ENCODE results near the gene DEXI. TPM values are rescaled to one million over a fixed set of nuclear protein-coding genes. Genes with fewer than 3 reads are reported as not detected.
"Not testable (repeated sequence)": the region's sequence is repeated elsewhere in the genome, so short reads cannot be mapped to it uniquely, and the experiment has no call there.

Gene DEXI
- total RNA-seq, 1 donor from 2014 or later = 40.8 TPM

DNA sequence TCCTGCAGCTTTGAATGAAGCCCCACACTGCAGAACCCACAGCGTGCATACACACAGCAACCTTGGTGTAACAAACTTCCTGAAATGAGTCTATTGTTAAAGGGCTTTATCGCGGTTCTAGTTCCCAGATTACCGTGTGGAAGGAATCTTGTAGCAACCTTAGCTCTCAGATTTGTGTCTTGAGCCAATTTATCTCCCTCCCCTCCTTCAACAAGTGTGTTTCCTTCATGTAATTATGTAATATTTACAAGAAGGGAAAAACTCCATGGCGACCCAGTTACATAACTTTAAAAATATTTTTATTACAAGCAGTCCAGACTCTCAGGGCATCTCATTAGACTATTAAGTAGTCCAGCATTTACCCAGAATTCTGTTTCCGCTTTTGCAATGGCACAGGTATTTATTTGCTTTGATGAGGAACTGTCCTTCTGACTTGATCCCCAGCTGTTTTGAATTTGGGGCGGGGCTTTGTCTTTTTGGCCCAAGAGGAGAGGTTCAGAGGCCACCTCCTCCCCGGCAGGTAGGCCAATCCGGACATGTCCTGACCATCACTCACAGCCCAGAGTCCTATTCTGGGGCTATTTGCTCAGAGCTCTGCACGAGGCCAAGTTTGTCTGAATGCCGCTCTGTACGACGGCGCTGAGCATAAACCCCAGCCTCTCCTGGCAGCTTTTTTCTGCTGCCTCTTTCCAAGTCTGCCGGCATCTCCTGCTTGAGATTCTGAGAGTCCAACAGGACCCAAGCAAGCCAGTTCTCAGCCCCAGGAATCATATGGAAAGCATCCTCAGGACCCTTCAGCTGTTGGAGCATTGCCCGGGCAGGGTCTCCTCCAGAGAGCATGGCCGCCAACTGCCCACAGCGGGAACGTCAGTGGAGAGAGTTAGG is 37.7 kb upstream of the DEXI start:
- intact Hi-C loops (cut with micrococcal nuclease) = no loop called here
- Mint-ChIP-seq H3K4me1 (ENCODE audit: low read depth) (peaks cover 72% of the 10 kb centered on the region), H3K27me3 (ENCODE audit: insufficient read depth) (no peaks in the 10 kb centered on the region), H3K4me3 (no peak overlapping the region), H3K9me3 (no peaks in the 10 kb centered on the region), H3K27ac (no peak overlapping the region), H3K36me3 (ENCODE audit: low read depth) (peaks cover 44% of the 10 kb centered on the region)
- no peak for DNase-seq (ENCODE audit: low spot score)

- H3K27ac Mint-ChIP-seq = no peak overlapping the region
- no peaks in the 10 kb centered on the region for H3K9me3 Mint-ChIP-seq
- DNase-seq (ENCODE audit: low spot score) = no peak
- intact Hi-C loops (cut with micrococcal nuclease) = no loop called here
- no peaks in the 10 kb centered on the region for H3K27me3 Mint-ChIP-seq (ENCODE audit: insufficient read depth)
- peaks cover 70% of the 10 kb centered on the region for H3K4me1 Mint-ChIP-seq (ENCODE audit: low read depth)
- peak overlapping the region; percentile 21 for H3K4me3 Mint-ChIP-seq
- peaks cover 45% of the 10 kb centered on the region for H3K36me3 Mint-ChIP-seq (ENCODE audit: low read depth)
Measured at GRCh38 chr16:10978871-10979446, 36.7 kb upstream of the DEXI start.

- Mint-ChIP-seq H3K4me3 (no peak overlapping the region), H3K4me1 (ENCODE audit: low read depth) (peaks cover 67% of the 10 kb centered on the region), H3K27ac (peak overlapping the region; percentile 16), H3K9me3 (no peaks in the 10 kb centered on the region), H3K27me3 (ENCODE audit: insufficient read depth) (no peaks in the 10 kb centered on the region), H3K36me3 (ENCODE audit: low read depth) (peaks cover 45% of the 10 kb centered on the region)
- DNase-seq (ENCODE audit: low spot score) = no peak
- intact Hi-C loops (cut with micrococcal nuclease) = no loop called here
Measured at GRCh38 chr16:10978124-10978523, 35.9 kb upstream of the DEXI start.

GRCh38 chr16:10976634-10977033 is 34.4 kb upstream of the DEXI start:
- H3K27me3 Mint-ChIP-seq (ENCODE audit: insufficient read depth) = no peaks in the 10 kb centered on the region
- intact Hi-C loops (cut with micrococcal nuclease) = loop anchor here (1.0 kb wide), 1 partner anchor 12 kb away; no protein-coding TSS in a partner anchor
- H3K36me3 Mint-ChIP-seq (ENCODE audit: low read depth) = peaks cover 44% of the 10 kb centered on the region
- no peak overlapping the region for H3K27ac Mint-ChIP-seq
- H3K9me3 Mint-ChIP-seq = no peaks in the 10 kb centered on the region
- peaks cover 67% of the 10 kb centered on the region for H3K4me1 Mint-ChIP-seq (ENCODE audit: low read depth)
- H3K4me3 Mint-ChIP-seq = no peak overlapping the region
- DNase-seq (ENCODE audit: low spot score) = no peak

DNA sequence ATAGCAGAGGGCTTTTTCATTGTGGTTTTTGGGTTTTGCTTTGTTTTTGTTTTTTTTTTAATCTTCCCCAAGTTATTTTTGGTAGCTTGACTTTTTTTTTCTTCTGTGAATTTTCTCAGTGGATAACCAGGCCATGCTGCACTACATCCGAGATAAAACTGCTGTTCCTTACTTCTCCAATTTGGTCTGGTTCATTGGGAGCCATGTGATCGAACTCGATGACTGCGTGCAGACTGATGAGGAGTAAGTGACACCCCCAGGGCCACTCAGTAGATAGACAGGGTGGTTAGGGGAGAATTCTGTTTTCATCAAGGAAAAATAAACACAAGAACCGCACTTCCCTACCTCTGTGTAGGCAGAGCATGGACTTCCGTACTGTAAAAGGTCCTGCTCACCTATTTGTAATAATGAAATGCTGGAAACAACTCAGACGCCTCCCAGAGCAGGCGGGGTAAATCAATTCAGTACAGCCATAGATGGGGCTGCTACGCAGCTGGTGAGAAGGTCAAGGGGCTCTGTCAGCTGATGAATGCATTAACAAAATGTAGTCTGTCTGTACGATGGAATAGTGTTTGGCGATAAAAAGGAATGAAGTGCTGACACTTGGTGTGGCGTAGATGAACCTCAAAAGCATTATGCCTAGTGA is 30.7 kb upstream of the DEXI start:
- Mint-ChIP-seq H3K27me3 (ENCODE audit: insufficient read depth) (no peaks in the 10 kb centered on the region), H3K4me3 (peak overlapping the region; percentile 65), H3K36me3 (ENCODE audit: low read depth) (peaks cover 48% of the 10 kb centered on the region)

DNA sequence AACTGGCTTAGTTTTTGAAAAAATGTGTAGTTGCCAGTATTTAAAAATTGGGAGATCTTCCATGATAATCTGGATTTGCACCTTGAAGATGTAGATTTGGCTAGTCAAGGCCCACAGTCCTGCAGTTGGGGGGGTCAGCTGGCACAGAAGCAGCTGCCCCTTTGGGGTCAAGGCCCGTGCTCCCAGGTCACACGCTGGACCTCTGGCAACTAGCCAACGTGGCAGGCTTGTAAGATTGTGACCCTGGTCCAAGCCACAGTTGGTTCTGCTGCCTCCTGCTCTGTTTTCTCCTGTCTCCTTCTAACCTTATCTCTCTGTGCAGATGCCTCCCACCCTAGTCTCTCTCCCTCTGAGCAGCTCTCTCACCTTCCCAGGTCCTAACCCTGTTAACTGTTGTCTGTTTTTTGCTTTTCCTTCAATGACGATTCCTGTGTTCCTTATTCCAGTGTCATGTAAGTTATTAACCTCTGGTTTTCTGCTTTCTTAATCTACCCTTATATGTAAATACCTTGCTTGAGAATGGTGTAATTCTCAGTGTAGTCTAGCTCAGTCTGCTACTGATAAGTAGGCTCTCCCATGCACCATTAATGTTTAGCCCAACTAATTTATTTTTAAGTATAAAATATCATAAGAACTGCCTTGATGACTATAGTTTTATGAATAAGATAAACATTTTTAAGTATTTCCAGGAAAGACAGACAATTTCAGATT is 30.0 kb upstream of the DEXI start:
- peaks cover 41% of the 10 kb centered on the region for H3K36me3 Mint-ChIP-seq (ENCODE audit: low read depth)
- H3K4me1 Mint-ChIP-seq (ENCODE audit: low read depth) = peaks cover 68% of the 10 kb centered on the region
- H3K27ac Mint-ChIP-seq = peak overlapping the region; percentile 70
- H3K4me3 Mint-ChIP-seq = peak overlapping the region; percentile 65
- no peaks in the 10 kb centered on the region for H3K9me3 Mint-ChIP-seq
- intact Hi-C loops (cut with micrococcal nuclease) = loop anchor here (1.0 kb wide), 1 partner anchor 8 kb away; no protein-coding TSS in a partner anchor
- no peak for DNase-seq (ENCODE audit: low spot score)
- no peaks in the 10 kb centered on the region for H3K27me3 Mint-ChIP-seq (ENCODE audit: insufficient read depth)

More for the DNA sequence above, 30.7 kb upstream of the DEXI start:
- H3K27ac Mint-ChIP-seq = peak overlapping the region; percentile 70
- H3K4me1 Mint-ChIP-seq (ENCODE audit: low read depth) = peaks cover 75% of the 10 kb centered on the region
- no peaks in the 10 kb centered on the region for H3K9me3 Mint-ChIP-seq
- DNase-seq (ENCODE audit: low spot score) = no peak
- intact Hi-C loops (cut with micrococcal nuclease) = loop anchor here (1.0 kb wide), 1 partner anchor 9 kb away; no protein-coding TSS in a partner anchor

DNA sequence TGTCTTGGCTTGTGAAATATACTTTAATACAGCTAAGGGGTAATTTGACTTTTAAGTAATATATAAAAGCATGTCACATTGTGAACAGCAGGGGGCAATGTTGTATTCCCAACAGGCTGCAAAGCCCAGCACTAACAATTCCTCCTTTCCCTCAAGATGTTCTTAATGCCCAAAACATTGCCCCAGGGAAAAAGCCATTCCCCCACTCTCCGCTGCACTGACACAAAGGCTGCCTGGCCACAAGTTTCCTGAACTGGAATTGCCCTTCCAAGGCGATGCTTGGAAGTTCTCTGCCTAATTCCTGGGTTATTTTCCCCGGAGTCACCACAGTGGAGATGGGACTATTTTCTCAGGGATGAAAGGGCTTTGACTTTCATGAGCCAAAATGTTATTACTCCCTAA is 29.3 kb upstream of the DEXI start:
- peaks cover 3% of the 10 kb centered on the region for H3K9me3 Mint-ChIP-seq
- peak overlapping the region; percentile 70 for H3K27ac Mint-ChIP-seq
- peaks cover 68% of the 10 kb centered on the region for H3K4me1 Mint-ChIP-seq (ENCODE audit: low read depth)
- DNase-seq (ENCODE audit: low spot score) = peak; percentile 28
- peaks cover 41% of the 10 kb centered on the region for H3K36me3 Mint-ChIP-seq (ENCODE audit: low read depth)
- intact Hi-C loops (cut with micrococcal nuclease) = loop anchor here (1.0 kb wide), 3 partner anchors 123 to 286 kb away; no protein-coding TSS in a partner anchor
- H3K27me3 Mint-ChIP-seq (ENCODE audit: insufficient read depth) = no peaks in the 10 kb centered on the region
- H3K4me3 Mint-ChIP-seq = peak overlapping the region; percentile 41

- Mint-ChIP-seq H3K36me3 (ENCODE audit: low read depth) (peaks cover 50% of the 10 kb centered on the region), H3K27me3 (ENCODE audit: insufficient read depth) (no peaks in the 10 kb centered on the region), H3K9me3 (peaks cover 11% of the 10 kb centered on the region), H3K4me3 (no peak overlapping the region), H3K4me1 (ENCODE audit: low read depth) (peaks cover 75% of the 10 kb centered on the region), H3K27ac (no peak overlapping the region)
- DNase-seq (ENCODE audit: low spot score) = no peak
- intact Hi-C loops (cut with micrococcal nuclease) = no loop called here
Measured at GRCh38 chr16:10970065-10970464, 27.8 kb upstream of the DEXI start.

GRCh38 chr16:10969615-10970014 is 27.3 kb upstream of the DEXI start:
- no peaks in the 10 kb centered on the region for H3K27me3 Mint-ChIP-seq (ENCODE audit: insufficient read depth)
- peaks cover 75% of the 10 kb centered on the region for H3K4me1 Mint-ChIP-seq (ENCODE audit: low read depth)
- no peak overlapping the region for H3K4me3 Mint-ChIP-seq
- no peak for DNase-seq (ENCODE audit: low spot score)
- H3K9me3 Mint-ChIP-seq = peaks cover 11% of the 10 kb centered on the region
- H3K27ac Mint-ChIP-seq = no peak overlapping the region
- peaks cover 47% of the 10 kb centered on the region for H3K36me3 Mint-ChIP-seq (ENCODE audit: low read depth)
- intact Hi-C loops (cut with micrococcal nuclease) = no loop called here

- Mint-ChIP-seq H3K27ac (no peak overlapping the region), H3K27me3 (ENCODE audit: insufficient read depth) (no peaks in the 10 kb centered on the region), H3K4me3 (no peak overlapping the region), H3K4me1 (ENCODE audit: low read depth) (peaks cover 81% of the 10 kb centered on the region), H3K9me3 (peaks cover 11% of the 10 kb centered on the region), H3K36me3 (ENCODE audit: low read depth) (peaks cover 47% of the 10 kb centered on the region)
- DNase-seq (ENCODE audit: low spot score) = no peak
- intact Hi-C loops (cut with micrococcal nuclease) = no loop called here
Measured at GRCh38 chr16:10968498-10968897, 26.2 kb upstream of the DEXI start.

GRCh38 chr16:10967986-10968385 is 25.7 kb upstream of the DEXI start:
- DNase-seq (ENCODE audit: low spot score) = no peak
- H3K36me3 Mint-ChIP-seq (ENCODE audit: low read depth) = peaks cover 47% of the 10 kb centered on the region
- peaks cover 11% of the 10 kb centered on the region for H3K9me3 Mint-ChIP-seq
- H3K27ac Mint-ChIP-seq = no peak overlapping the region
- no peak overlapping the region for H3K4me3 Mint-ChIP-seq
- H3K27me3 Mint-ChIP-seq (ENCODE audit: insufficient read depth) = no peaks in the 10 kb centered on the region
- H3K4me1 Mint-ChIP-seq (ENCODE audit: low read depth) = peaks cover 81% of the 10 kb centered on the region
- intact Hi-C loops (cut with micrococcal nuclease) = no loop called here

DNA sequence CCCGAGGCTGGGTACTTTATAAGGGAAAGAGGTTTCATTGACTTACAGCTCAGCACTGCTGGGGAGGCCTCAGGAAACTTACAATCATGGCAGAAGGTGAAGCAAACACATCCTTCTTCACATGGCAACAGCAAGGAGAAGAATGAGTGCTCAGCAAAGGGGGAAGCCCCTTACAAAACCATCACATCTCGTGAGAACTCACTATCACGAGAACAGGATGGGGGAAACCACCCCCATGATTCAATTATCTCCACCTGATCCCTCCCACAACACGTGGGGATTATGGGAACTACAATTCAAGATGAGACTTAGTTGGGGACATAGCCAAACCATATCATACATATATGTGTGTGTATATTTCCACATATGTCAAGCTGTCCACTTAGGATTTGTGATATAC is 24.3 kb upstream of the DEXI start:
- peak overlapping the region; percentile 6 for H3K4me3 Mint-ChIP-seq
- H3K27me3 Mint-ChIP-seq (ENCODE audit: insufficient read depth); DNase-seq (ENCODE audit: low spot score); intact Hi-C loops (cut with micrococcal nuclease): not testable (repeated sequence)
- peaks cover 76% of the 10 kb centered on the region for H3K4me1 Mint-ChIP-seq (ENCODE audit: low read depth)
- peak overlapping the region; percentile 97 for H3K27ac Mint-ChIP-seq
- peaks cover 52% of the 10 kb centered on the region for H3K36me3 Mint-ChIP-seq (ENCODE audit: low read depth)
- peaks cover 11% of the 10 kb centered on the region for H3K9me3 Mint-ChIP-seq
